ENCODE data around the gene PCYT1A.

GRCh38 chr3:196202516-196202970 is 85.0 kb downstream of the PCYT1A start:
- TF ChIP-seq CTCF (IDR thresholded peaks at IDR 0.05; ENCODE audit: insufficient read depth, low read length, poor library complexity, severe bottlenecking) (no peak), EZH2phosphoT487 (conservative IDR thresholded peaks at IDR 0.05; ENCODE audit: low read length) (no peak)
